Right atrium auricular region (tissue), 2 donors: ENCODE measurements around the gene SRGAP3. TPM values are rescaled to one million over a fixed set of nuclear protein-coding genes. Genes with fewer than 3 reads are reported as not detected.

Source experiments
- DNase-seq: peaks from one replicate; pipeline ENCODE4 v3.0.0-alpha.2; 2019; ENCODE audit warnings: low spot score
- H3K27ac ChIP-seq, 2 donors: fragments of 200-600 bp; sonication (generic); 1 replicate in 1 of 2; 2 replicates in 1 of 2; pipeline ENCODE4 v1.5.1; 2016 to 2019
- H3K27me3 ChIP-seq, 2 donors: fragments of 200-600 bp; sonication (generic); one replicate each; pipeline versions ENCODE4 v1.5.1 to v1.6.0; 2017 to 2019
- H3K36me3 ChIP-seq: fragments of 200-600 bp; sonication (generic); one replicate; pipeline ENCODE4 v1.5.1; 2016
- H3K4me1 ChIP-seq, 2 donors: fragments of 200-600 bp; sonication (generic); one replicate each; pipeline versions ENCODE4 v1.5.1 to v1.6.0; 2017 to 2019
- H3K4me3 ChIP-seq, 2 donors: fragments of 200-600 bp; sonication (generic); 1 replicate in 1 of 2; 2 replicates in 1 of 2; pipeline ENCODE4 v1.5.1; 2017 to 2019; ENCODE audit warnings: mild to moderate bottlenecking in 1 of 2, moderate library complexity in 1 of 2
- H3K9me3 ChIP-seq, 2 donors: fragments of 200-600 bp; sonication (generic); one replicate each; pipeline ENCODE4 v1.5.1; 2019
- CTCF ChIP-seq, 2 donors: fragments of 200-600 bp; sonication (generic); IDR thresholded peaks; one replicate each; pipeline ENCODE4 v1.5.1; 2019; ENCODE audit warnings: antibody characterized with exemption in 2 of 2
- total RNA-seq, 2 donors: library from RNA; depleted of rRNA; stranded (reverse); fragments of >200 nt; gene quantifications; one replicate each; pipeline ENCODE4 v1.1.0, GENCODE V29; 2016

SRGAP3 gene
- total RNA-seq, 2 donors from 2014 or later = 4.0 to 5.0 TPM

- no peak for TF ChIP-seq CTCF (IDR thresholded peaks at IDR 0.05)
Observed at GRCh38 chr3:8953313-8953712, 296.1 kb downstream of the SRGAP3 start.

GRCh38 chr3:8952130-8952529 is 297.3 kb downstream of the SRGAP3 start:
- H3K27ac ChIP-seq = no peak overlapping the region
- H3K4me1 ChIP-seq = no peaks in the 10 kb centered on the region
- no peak for DNase-seq
- H3K27me3 ChIP-seq = no peaks in the 10 kb centered on the region
- no peaks in the 10 kb centered on the region for H3K36me3 ChIP-seq
- H3K9me3 ChIP-seq = no peaks in the 10 kb centered on the region
- no peak for TF ChIP-seq CTCF (IDR thresholded peaks at IDR 0.05)
- no peak overlapping the region for H3K4me3 ChIP-seq

More at GRCh38 chr3:8953313-8953712, 296.1 kb downstream of the SRGAP3 start:
- Histone ChIP-seq H3K4me1 (no peaks in the 10 kb centered on the region), H3K27me3 (no peaks in the 10 kb centered on the region), H3K9me3 (no peaks in the 10 kb centered on the region), H3K27ac (no peak overlapping the region), H3K36me3 (no peaks in the 10 kb centered on the region), H3K4me3 (no peak overlapping the region)
- no peak for DNase-seq

GRCh38 chr3:8945890-8946600 is 303.4 kb downstream of the SRGAP3 start:
- no peak overlapping the region for H3K27ac ChIP-seq
- H3K9me3 ChIP-seq = peaks cover 0 to 5% of the 10 kb centered on the region in 2 donors
- H3K36me3 ChIP-seq = no peaks in the 10 kb centered on the region
- no peak for DNase-seq
- no peak overlapping the region for H3K4me3 ChIP-seq
- TF ChIP-seq CTCF (IDR thresholded peaks at IDR 0.05) = no peak
- H3K27me3 ChIP-seq = no peaks in the 10 kb centered on the region
- no peaks in the 10 kb centered on the region for H3K4me1 ChIP-seq

GRCh38 chr3:8942746-8943488 is 306.5 kb downstream of the SRGAP3 start:
- Histone ChIP-seq H3K9me3 (peaks cover 0 to 5% of the 10 kb centered on the region in 2 donors), H3K36me3 (no peaks in the 10 kb centered on the region), H3K27ac (no peak overlapping the region), H3K4me3 (no peak overlapping the region), H3K27me3 (no peaks in the 10 kb centered on the region), H3K4me1 (peaks cover 0 to 1% of the 10 kb centered on the region in 2 donors)
- TF ChIP-seq CTCF (IDR thresholded peaks at IDR 0.05) = no peak
- no peak for DNase-seq

- H3K27ac ChIP-seq = no peak overlapping the region
- no peak overlapping the region for H3K4me3 ChIP-seq
- no peak for TF ChIP-seq CTCF (IDR thresholded peaks at IDR 0.05)
- H3K9me3 ChIP-seq = peaks cover 0 to 5% of the 10 kb centered on the region in 2 donors
- H3K4me1 ChIP-seq = peaks cover 0 to 9% of the 10 kb centered on the region in 2 donors
- no peaks in the 10 kb centered on the region for H3K27me3 ChIP-seq
- no peak for DNase-seq
- H3K36me3 ChIP-seq = no peaks in the 10 kb centered on the region
Observed at GRCh38 chr3:8942115-8942514, 307.3 kb downstream of the SRGAP3 start.
